ENCODE data around the gene VAT1. TPM values are rescaled to one million over a fixed set of nuclear protein-coding genes. Genes with fewer than 3 reads are reported as not detected.

Gene VAT1
- polyA plus RNA-seq (2011; rRNA removed) (170 and 245 TPM in 2 replicates), polyA minus RNA-seq (2011; rRNA and poly(A)+ RNA removed) (157 and 258 TPM in 2 replicates)

DNA sequence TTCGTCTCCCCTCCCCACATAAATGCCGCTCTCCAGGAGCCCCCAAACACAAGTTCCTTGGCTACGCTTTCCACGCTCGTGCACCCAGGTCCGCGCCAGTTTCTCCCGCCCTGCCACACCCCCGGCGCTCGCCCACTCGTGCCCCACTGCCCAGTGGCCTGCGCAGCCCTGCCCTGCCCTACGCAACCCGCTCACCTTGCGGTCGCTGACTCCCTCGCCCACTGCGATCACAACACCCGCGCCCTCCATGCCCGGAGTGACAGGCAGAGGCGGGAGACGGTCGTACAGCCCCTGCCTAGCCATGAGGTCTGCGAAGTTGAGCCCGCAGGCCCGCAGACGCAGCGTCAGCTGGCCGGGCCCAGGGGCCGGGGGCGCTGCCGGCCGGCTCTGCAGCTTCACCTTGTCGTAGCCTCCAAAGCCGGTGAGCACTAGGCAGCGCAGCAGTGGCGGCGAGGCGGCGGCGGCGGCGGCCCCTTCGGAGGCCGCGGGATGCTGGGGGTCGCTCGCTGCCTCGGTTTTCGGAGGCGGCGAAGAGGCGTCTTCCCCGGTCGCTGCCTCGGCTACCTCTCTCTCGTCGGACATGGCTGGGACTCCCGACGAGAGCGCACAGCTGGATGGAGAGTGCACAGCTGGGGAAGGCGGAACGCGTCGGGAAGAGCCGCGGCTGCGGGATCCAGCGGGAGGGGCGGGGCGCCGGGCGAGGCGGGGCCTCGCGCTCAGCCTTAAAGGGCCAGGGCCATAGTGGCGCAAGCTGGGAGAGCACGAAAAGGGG is at the start of gene VAT1:
TSS of gene VAT1 (minus strand) at position 645 of the 772 bp plus-strand sequence. CDS start at position 582, 63 bp downstream.
- TF ChIP-seq, protein P1, sequence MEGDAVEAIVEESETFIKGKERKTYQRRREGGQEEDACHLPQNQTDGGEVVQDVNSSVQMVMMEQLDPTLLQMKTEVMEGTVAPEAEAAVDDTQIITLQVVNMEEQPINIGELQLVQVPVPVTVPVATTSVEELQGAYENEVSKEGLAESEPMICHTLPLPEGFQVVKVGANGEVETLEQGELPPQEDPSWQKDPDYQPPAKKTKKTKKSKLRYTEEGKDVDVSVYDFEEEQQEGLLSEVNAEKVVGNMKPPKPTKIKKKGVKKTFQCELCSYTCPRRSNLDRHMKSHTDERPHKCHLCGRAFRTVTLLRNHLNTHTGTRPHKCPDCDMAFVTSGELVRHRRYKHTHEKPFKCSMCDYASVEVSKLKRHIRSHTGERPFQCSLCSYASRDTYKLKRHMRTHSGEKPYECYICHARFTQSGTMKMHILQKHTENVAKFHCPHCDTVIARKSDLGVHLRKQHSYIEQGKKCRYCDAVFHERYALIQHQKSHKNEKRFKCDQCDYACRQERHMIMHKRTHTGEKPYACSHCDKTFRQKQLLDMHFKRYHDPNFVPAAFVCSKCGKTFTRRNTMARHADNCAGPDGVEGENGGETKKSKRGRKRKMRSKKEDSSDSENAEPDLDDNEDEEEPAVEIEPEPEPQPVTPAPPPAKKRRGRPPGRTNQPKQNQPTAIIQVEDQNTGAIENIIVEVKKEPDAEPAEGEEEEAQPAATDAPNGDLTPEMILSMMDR (IDR thresholded peaks at IDR 0.05; ENCODE audit: insufficient read depth, low read depth, low read length), result no peak
- Histone ChIP-seq H3K27me3 (ENCODE audit: control insufficient read depth, insufficient read depth, low read length) (peaks cover 2% of the 10 kb centered on the region; the same call in 1 of the 2 replicates), H3K4me3 (ENCODE audit: low read depth, low read length) (peak within 1 kb of the TSS; percentile 100), H3K36me3 (ENCODE audit: control insufficient read depth, insufficient read depth, low read length) (peaks cover 11% of the 10 kb centered on the region)
- DNase-seq (ENCODE audit: low read depth), result no peak
- ChIA-PET CTCF (interaction anchor here (0.6 kb wide), 2 partner anchors 314 to 401 kb away, joined by 3 read pairs; no protein-coding TSS in a partner anchor), POLR2A (interaction anchor here (0.6 kb wide), 1 partner anchor 198 kb away, joined by 3 read pairs; the partner anchor contains the start of gene BECN1)

DNA sequence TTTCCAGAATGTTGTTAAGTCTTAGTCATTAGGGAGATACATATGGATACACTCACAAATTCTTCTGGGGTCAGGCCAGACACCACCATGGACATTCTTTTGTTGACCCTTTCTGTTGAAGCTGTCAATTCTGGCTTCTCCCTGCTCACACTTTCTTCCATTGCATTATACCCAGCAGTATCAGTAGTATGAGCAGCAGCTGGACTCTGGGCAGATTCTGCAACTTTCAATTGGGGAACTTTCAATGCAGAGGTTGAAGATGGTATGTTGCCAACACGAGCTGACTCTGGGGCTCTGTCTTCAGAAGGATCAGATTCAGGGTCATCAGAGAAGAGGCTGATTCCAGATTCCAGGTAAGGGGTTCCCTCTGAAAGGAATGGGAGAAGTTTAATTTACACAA is 48.7 kb upstream of the VAT1 start:
- POLR2A ChIA-PET, result no interaction called here
- H3K27me3 ChIP-seq (ENCODE audit: control insufficient read depth, insufficient read depth, low read length), result no peaks in the 10 kb centered on the region
- CTCF ChIA-PET, result no interaction called here
- H3K4me3 ChIP-seq (ENCODE audit: low read depth, low read length), result no peak overlapping the region
- no peaks in the 10 kb centered on the region for H3K36me3 ChIP-seq (ENCODE audit: control insufficient read depth, insufficient read depth, low read length)
- no peak for DNase-seq (ENCODE audit: low read depth)
- TF ChIP-seq, protein P1 (IDR thresholded peaks at IDR 0.05; ENCODE audit: insufficient read depth, low read depth, low read length), result no peak

DNA sequence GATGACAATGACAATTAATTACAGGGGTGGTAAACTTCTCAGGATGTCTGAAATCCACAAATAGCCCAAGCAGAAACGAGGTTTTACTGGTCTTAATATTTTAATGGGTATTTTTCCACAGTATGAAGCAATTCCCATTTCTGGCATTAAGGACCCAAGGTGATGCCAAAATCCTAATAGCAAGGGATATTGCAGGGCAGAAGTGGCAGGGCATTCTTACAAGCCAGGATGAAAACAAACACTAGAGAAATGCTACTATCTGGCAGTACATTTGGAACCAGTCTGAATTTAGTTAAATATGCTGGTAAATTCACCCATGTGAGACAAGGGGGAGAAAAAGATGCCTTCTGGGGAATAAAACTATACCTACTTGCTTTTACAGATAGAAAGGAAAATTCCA is 48.1 kb upstream of the VAT1 start:
- CTCF ChIA-PET, result no interaction called here
- H3K36me3 ChIP-seq (ENCODE audit: control insufficient read depth, insufficient read depth, low read length), result no peaks in the 10 kb centered on the region
- no peak for DNase-seq (ENCODE audit: low read depth)
- POLR2A ChIA-PET, result no interaction called here
- no peaks in the 10 kb centered on the region for H3K27me3 ChIP-seq (ENCODE audit: control insufficient read depth, insufficient read depth, low read length)
- TF ChIP-seq, protein P1 (IDR thresholded peaks at IDR 0.05; ENCODE audit: insufficient read depth, low read depth, low read length), result no peak
- no peak overlapping the region for H3K4me3 ChIP-seq (ENCODE audit: low read depth, low read length)

DNA sequence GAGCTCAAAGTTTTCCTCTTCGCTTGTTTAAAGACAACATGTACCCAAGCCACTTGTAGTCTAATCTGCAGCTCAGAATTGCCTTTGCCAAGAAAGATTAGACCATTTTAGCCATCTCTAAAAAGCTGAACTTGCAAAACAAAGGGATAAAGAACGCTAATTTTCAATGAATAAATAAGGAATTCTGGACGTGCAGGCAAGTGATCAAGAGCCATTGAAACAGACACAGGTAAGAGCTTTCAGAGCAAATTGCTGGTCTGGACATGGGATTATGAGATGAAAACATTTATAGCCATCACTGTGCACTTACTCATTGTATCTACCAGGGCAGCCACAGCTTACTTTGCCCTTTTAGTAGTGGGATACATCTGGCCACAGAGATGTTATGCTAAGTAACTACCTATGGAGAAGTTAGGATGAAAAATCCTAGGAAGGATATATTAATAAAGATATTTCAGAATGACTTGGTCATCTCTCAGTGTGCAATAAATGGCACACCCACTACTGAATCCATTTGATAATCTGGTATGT is 47.2 kb upstream of the VAT1 start:
- POLR2A ChIA-PET, result interaction anchor here (0.6 kb wide), 1 partner anchor 19 kb away, joined by 5 read pairs; no protein-coding TSS in a partner anchor
- Histone ChIP-seq H3K27me3 (ENCODE audit: control insufficient read depth, insufficient read depth, low read length) (no peaks in the 10 kb centered on the region), H3K4me3 (ENCODE audit: low read depth, low read length) (no peak overlapping the region), H3K36me3 (ENCODE audit: control insufficient read depth, insufficient read depth, low read length) (no peaks in the 10 kb centered on the region)
- no peak for DNase-seq (ENCODE audit: low read depth)
- TF ChIP-seq, protein P1 (IDR thresholded peaks at IDR 0.05; ENCODE audit: insufficient read depth, low read depth, low read length), result no peak
- CTCF ChIA-PET, result interaction anchor here (0.9 to 1.2 kb wide), 2 partner anchors 27 to 33 kb away, joined by 3 read pairs; no protein-coding TSS in a partner anchor
